HepG2 (cell line): ENCODE measurements around the gene RSAD1. TPM values are rescaled to one million over a fixed set of nuclear protein-coding genes. Genes with fewer than 3 reads are reported as not detected.
A peak's percentile ranks its signal among the peaks of the same experiment; 100 is the strongest.

Experiments
- AHDC1 ChIP-seq: sonication (generic); formaldehyde crosslinking; IDR thresholded peaks from 2 replicates; pipeline ENCODE4 v1.5.1; 2020; ENCODE audit warnings: mild to moderate bottlenecking, missing genetic modification reagents, borderline replicate concordance
- CCDC6 ChIP-seq: sonication (generic); formaldehyde crosslinking; IDR thresholded peaks from 2 replicates; pipeline ENCODE4 v1.8.1; 2022; ENCODE audit warnings: mild to moderate bottlenecking, missing genetic modification reagents, moderate library complexity
- CHD4 ChIP-seq: fragments of 200-600 bp; sonication (generic); IDR thresholded peaks from 2 replicates; pipeline ENCODE4 v1.7.0; 2017; ENCODE audit warnings: mild to moderate bottlenecking, low read length, borderline replicate concordance
- HNF1B ChIP-seq: sonication (generic); formaldehyde crosslinking; IDR thresholded peaks from 2 replicates; pipeline ENCODE4 v1.5.1; 2020; ENCODE audit warnings: mild to moderate bottlenecking, moderate library complexity, missing genetic modification reagents
- MATR3 ChIP-seq: sonication (generic); formaldehyde crosslinking; IDR thresholded peaks from 2 replicates; pipeline ENCODE4 v1.4.0; 2020; ENCODE audit warnings: missing genetic modification reagents
- SMAD3 ChIP-seq: sonication (generic); formaldehyde crosslinking; IDR thresholded peaks from 2 replicates; pipeline ENCODE4 v1.4.0; 2020; ENCODE audit warnings: missing genetic modification reagents
- SP2 ChIP-seq: sonication (generic); formaldehyde crosslinking; IDR thresholded peaks from 2 replicates; pipeline ENCODE4 v1.5.1; 2020; ENCODE audit warnings: mild to moderate bottlenecking, missing genetic modification reagents
- YY1 ChIP-seq: IDR thresholded peaks from 2 replicates; pipeline ENCODE4 v1.6.1; 2011; ENCODE audit warnings: low read length, low read depth, moderate library complexity, mild to moderate bottlenecking; ENCODE audit not compliant: insufficient read depth, insufficient replicate concordance
- ZBTB34 ChIP-seq: sonication (generic); formaldehyde crosslinking; IDR thresholded peaks from 2 replicates; pipeline ENCODE4 v1.8.0; 2022; ENCODE audit warnings: mild to moderate bottlenecking, missing genetic modification reagents
- ZBTB38 ChIP-seq: sonication (generic); formaldehyde crosslinking; IDR thresholded peaks from 2 replicates; pipeline ENCODE4 v1.5.1; 2020; ENCODE audit warnings: mild to moderate bottlenecking, missing genetic modification reagents
- ZBTB4 ChIP-seq: sonication (generic); formaldehyde crosslinking; IDR thresholded peaks from 2 replicates; pipeline ENCODE4 v1.4.0; 2020; ENCODE audit warnings: missing genetic modification reagents, mild to moderate bottlenecking, borderline replicate concordance
- ZNF607 ChIP-seq: sonication (generic); formaldehyde crosslinking; IDR thresholded peaks from 2 replicates; pipeline ENCODE4 v1.5.1; 2020; ENCODE audit warnings: missing genetic modification reagents, mild to moderate bottlenecking, borderline replicate concordance
- ZNF660 ChIP-seq: sonication (generic); formaldehyde crosslinking; IDR thresholded peaks from 2 replicates; pipeline ENCODE4 v1.5.1; 2020; ENCODE audit warnings: mild to moderate bottlenecking, low read depth, missing genetic modification reagents, borderline replicate concordance
- ZNF678 ChIP-seq: sonication (generic); formaldehyde crosslinking; IDR thresholded peaks from 2 replicates; pipeline ENCODE4 v1.4.0; 2020; ENCODE audit warnings: mild to moderate bottlenecking, missing genetic modification reagents
- ZNF710 ChIP-seq: sonication (generic); formaldehyde crosslinking; IDR thresholded peaks from 2 replicates; pipeline ENCODE4 v1.5.0; 2020; ENCODE audit warnings: mild to moderate bottlenecking, missing genetic modification reagents, borderline replicate concordance
- polyA plus RNA-seq, 8 experiments: library from polyadenylated mRNA; depleted of rRNA in 3 of 8; stranded (reverse) in 7 of 8; unstranded in 1 of 8; fragments of >200 nt; fragmentation: Illumina TruSeq in 4 of 8; extraction: Trizol in 4 of 8; gene quantifications; 2 replicates each; pipeline versions ENCODE4 v1.2.1 to v1.2.3, GENCODE V29; 2011 to 2016; ENCODE audit warnings: low read depth in 4 of 8, missing spikeins in 1 of 8, mixed read lengths in 1 of 8; ENCODE audit not compliant: insufficient read depth in 1 of 8
- total RNA-seq, 5 experiments: library from RNA; depleted of rRNA; stranded (reverse); fragments of >200 nt; fragmentation: Illumina TruSeq; extraction: Trizol; gene quantifications; 2 replicates each; pipeline ENCODE4 v1.2.3, GENCODE V29; 2016; ENCODE audit warnings: low read depth in 1 of 5

The RSAD1 gene
- total and polyA plus RNA-seq, 2 of the 13 experiments (the other 11 are each of a cell fraction or from before 2014, with no cell fraction given), result 22.7 to 27.7 TPM

- TF ChIP-seq SMAD3 (CRISPR knock-in tag), result no peak
- TF ChIP-seq MATR3, result no peak
- TF ChIP-seq ZNF710 (CRISPR knock-in tag), result no peak
- peak; percentile 17; the same call in 1 of the 2 replicates for TF ChIP-seq SP2 (CRISPR knock-in tag)
- no peak for TF ChIP-seq CHD4
- TF ChIP-seq ZNF607 (CRISPR knock-in tag), result peak; percentile 35; the same call in 1 of the 2 replicates
- peak; percentile 74; the same call in 1 of the 2 replicates for TF ChIP-seq ZBTB38 (CRISPR knock-in tag)
- TF ChIP-seq AHDC1 (CRISPR knock-in tag), result no peak
- TF ChIP-seq CCDC6 (CRISPR knock-in tag), result no peak
- no peak for TF ChIP-seq ZNF660
- TF ChIP-seq ZBTB34 (CRISPR knock-in tag), result no peak
- TF ChIP-seq HNF1B, result peak; percentile 41; the same call in 1 of the 2 replicates
- TF ChIP-seq YY1, result no peak
- TF ChIP-seq ZNF678 (CRISPR knock-in tag), result no peak
- TF ChIP-seq ZBTB4 (CRISPR knock-in tag), result no peak
These were observed 684 bp upstream of the RSAD1 start (continued) for GRCh38 chr17:50477976-50478375.
